ENCODE measurements around the gene PHF19. TPM values are rescaled to one million over a fixed set of nuclear protein-coding genes. Genes with fewer than 3 reads are reported as not detected.

PHF19 gene
- polyA plus RNA-seq, 1 of the 3 experiments (the other 2 are of a cell fraction): 33.4 TPM

DNA sequence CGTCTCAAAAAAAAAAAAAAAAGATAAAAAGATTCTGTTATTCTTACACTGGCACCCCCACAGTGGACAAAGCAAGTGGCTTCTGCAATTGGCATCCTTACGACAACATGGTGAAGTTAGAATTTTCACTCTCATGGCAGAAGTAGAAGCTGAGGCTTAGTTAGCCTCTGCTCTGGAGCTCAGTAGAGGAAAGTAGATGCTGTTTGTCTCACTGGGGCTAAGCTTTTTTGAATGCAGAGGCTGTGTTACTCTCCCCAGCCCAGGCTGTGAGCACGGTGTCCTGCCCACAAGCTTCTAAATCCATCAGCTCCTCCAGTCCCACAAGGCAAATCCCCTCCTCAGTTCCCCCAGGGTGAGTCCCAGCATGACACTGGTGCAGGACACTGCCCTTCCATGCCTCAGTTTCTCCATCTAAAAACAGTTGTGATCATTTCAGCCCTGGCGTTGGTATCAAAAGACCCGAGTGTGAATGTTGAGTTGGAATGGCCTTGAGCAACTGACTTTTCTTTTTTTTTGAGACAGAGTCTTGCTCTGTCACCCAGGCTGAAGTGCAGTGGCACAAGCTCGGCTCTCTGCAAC is 22.6 kb upstream of the PHF19 start:
- no peak overlapping the region for H3K4me3 ChIP-seq (ENCODE audit: low read depth in 2 of 2, low read length in 1 of 2)
- H3F3A ChIP-seq (replicated peaks; ENCODE audit: insufficient read depth): no peaks in the 10 kb centered on the region
- no peak overlapping the region for H3K4me2 ChIP-seq
- WGBS (ENCODE audit: low lambda C conversion rate): 88% methylated on average over 6 of the region's 6 CpGs
- H3K4me1 ChIP-seq (ENCODE audit: control insufficient read depth in 1 of 2, insufficient read depth in 2 of 2, low read depth in 1 of 2, low read length in 1 of 2): no peaks in the 10 kb centered on the region; a peak in 1 of 4 replicates
- no peaks in the 10 kb centered on the region for H3K79me2 ChIP-seq (ENCODE audit: insufficient read depth)
- POLR2A ChIA-PET: no interaction called here
- CTCF ChIA-PET: interaction anchor here (0.6 to 1.3 kb wide), 2 partner anchors 21 to 386 kb away, joined by 3 read pairs; no protein-coding TSS in a partner anchor
- H3K27me3 ChIP-seq (ENCODE audit: insufficient read depth): no peaks in the 10 kb centered on the region
- no peak overlapping the region for H3K9ac ChIP-seq
- H2AFZ ChIP-seq (ENCODE audit: low read depth): no peak overlapping the region
- no peak for DNase-seq
- TF ChIP-seq RCOR1 (IDR thresholded peaks at IDR 0.05; ENCODE audit: low read length) (no peak), USF2 (IDR thresholded peaks at IDR 0.05; ENCODE audit: borderline replicate concordance, low read depth, low read length) (no peak), YY1 (IDR thresholded peaks at IDR 0.05; ENCODE audit: low read depth) (no peak), RAD21 (IDR thresholded peaks at IDR 0.05; ENCODE audit: low read length) (no peak), ELF1 (IDR thresholded peaks at IDR 0.05) (no peak)
- TF ChIP-seq, protein P1, sequence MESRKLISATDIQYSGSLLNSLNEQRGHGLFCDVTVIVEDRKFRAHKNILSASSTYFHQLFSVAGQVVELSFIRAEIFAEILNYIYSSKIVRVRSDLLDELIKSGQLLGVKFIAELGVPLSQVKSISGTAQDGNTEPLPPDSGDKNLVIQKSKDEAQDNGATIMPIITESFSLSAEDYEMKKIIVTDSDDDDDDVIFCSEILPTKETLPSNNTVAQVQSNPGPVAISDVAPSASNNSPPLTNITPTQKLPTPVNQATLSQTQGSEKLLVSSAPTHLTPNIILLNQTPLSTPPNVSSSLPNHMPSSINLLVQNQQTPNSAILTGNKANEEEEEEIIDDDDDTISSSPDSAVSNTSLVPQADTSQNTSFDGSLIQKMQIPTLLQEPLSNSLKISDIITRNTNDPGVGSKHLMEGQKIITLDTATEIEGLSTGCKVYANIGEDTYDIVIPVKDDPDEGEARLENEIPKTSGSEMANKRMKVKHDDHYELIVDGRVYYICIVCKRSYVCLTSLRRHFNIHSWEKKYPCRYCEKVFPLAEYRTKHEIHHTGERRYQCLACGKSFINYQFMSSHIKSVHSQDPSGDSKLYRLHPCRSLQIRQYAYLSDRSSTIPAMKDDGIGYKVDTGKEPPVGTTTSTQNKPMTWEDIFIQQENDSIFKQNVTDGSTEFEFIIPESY (IDR thresholded peaks at IDR 0.05; ENCODE audit: borderline replicate concordance, low read depth): no peak
- H3K9me2 ChIP-seq: no peaks in the 10 kb centered on the region
- H3K27ac ChIP-seq (ENCODE audit: low read depth in 2 of 2, low read length in 1 of 2): no peak overlapping the region
- no peaks in the 10 kb centered on the region for H3K36me3 ChIP-seq (replicated peaks in 1 of 2; ENCODE audit: control insufficient read depth in 1 of 2, insufficient read depth in 2 of 2, low read length in 1 of 2)
- no peaks in the 10 kb centered on the region for H3K9me3 ChIP-seq
- no peaks in the 10 kb centered on the region for H4K20me1 ChIP-seq (ENCODE audit: insufficient read depth)

DNA sequence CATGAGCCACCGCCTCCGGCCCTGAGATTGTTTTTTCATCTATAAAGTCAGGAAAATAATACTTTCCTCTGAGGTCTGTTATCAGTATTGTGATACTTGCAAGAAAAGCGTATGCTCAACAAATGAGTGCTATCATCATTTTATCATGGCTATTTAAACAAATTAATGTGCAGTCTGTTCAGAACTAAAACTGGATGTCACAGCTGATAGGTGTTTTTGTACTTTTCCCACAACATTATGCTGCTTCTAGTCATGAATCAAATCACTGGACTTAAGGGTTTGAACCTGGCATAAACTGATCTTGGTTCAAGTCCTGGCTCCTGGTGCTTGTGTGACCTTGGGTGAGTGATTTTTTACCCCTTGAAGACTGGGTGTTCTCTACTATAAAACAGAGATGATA is 21.4 kb upstream of the PHF19 start:
- H2AFZ ChIP-seq (ENCODE audit: low read depth): no peak overlapping the region
- H3F3A ChIP-seq (replicated peaks; ENCODE audit: insufficient read depth): no peaks in the 10 kb centered on the region
- 92% methylated on average over 3 of the region's 3 CpGs for WGBS (ENCODE audit: low lambda C conversion rate)
- no peaks in the 10 kb centered on the region for H3K27me3 ChIP-seq (ENCODE audit: insufficient read depth)
- H3K27ac ChIP-seq (ENCODE audit: low read depth in 2 of 2, low read length in 1 of 2): no peak overlapping the region
- H3K9me2 ChIP-seq: no peaks in the 10 kb centered on the region
- DNase-seq: no peak
- no peaks in the 10 kb centered on the region for H3K79me2 ChIP-seq (ENCODE audit: insufficient read depth)
- TF ChIP-seq GATA2 (CRISPR knock-in tag; IDR thresholded peaks at IDR 0.05) (peak; percentile 29), EP300 (IDR thresholded peaks at IDR 0.05; ENCODE audit: borderline replicate concordance in 1 of 2, low read depth in 1 of 2, low read length in 1 of 2) (no peak)
- H4K20me1 ChIP-seq (ENCODE audit: insufficient read depth): no peaks in the 10 kb centered on the region
- H3K4me2 ChIP-seq: no peak overlapping the region
- no peaks in the 10 kb centered on the region for H3K9me3 ChIP-seq
- no peaks in the 10 kb centered on the region; a peak in 1 of 4 replicates for H3K4me1 ChIP-seq (ENCODE audit: control insufficient read depth in 1 of 2, insufficient read depth in 2 of 2, low read depth in 1 of 2, low read length in 1 of 2)
- H3K4me3 ChIP-seq (ENCODE audit: low read depth in 2 of 2, low read length in 1 of 2): no peak overlapping the region
- ChIA-PET POLR2A (no interaction called here), CTCF (interaction anchor here (1.3 kb wide), 1 partner anchor 12 kb away, joined by 3 read pairs; no protein-coding TSS in a partner anchor)
- H3K36me3 ChIP-seq (replicated peaks in 1 of 2; ENCODE audit: control insufficient read depth in 1 of 2, insufficient read depth in 2 of 2, low read length in 1 of 2): no peaks in the 10 kb centered on the region
- H3K9ac ChIP-seq: no peak overlapping the region

DNA sequence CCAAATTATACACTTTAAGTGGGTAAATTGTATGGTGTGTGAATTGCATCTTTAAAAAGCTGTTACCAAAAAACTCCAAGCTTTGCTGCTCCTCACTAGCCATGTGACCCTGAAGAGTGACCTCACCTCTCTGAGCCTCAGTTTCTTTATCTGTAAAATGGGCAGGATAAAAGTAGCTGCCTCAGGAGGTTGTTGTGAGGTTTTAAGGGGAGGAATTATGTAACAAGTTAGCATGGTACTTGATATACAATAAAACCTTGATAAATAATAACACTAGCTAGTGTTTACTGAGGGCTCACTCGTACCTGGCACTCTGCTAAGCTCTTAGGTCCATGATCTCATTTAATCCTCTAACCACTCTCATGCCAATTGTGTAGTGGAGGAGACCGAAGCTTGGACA is 19.0 kb upstream of the PHF19 start:
- Histone ChIP-seq H3K79me2 (ENCODE audit: insufficient read depth) (no peaks in the 10 kb centered on the region), H3K4me3 (ENCODE audit: low read depth in 2 of 2, low read length in 1 of 2) (no peak overlapping the region), H3K9me2 (no peaks in the 10 kb centered on the region), H3K9me3 (no peaks in the 10 kb centered on the region), H3K27ac (ENCODE audit: low read depth in 2 of 2, low read length in 1 of 2) (no peak overlapping the region), H3K27me3 (ENCODE audit: insufficient read depth) (no peaks in the 10 kb centered on the region), H3F3A (replicated peaks; ENCODE audit: insufficient read depth) (peaks cover 11% of the 10 kb centered on the region), H2AFZ (ENCODE audit: low read depth) (no peak overlapping the region), H4K20me1 (ENCODE audit: insufficient read depth) (no peaks in the 10 kb centered on the region), H3K9ac (no peak overlapping the region), H3K4me2 (no peak overlapping the region), H3K4me1 (ENCODE audit: control insufficient read depth in 1 of 2, insufficient read depth in 2 of 2, low read depth in 1 of 2, low read length in 1 of 2) (no peaks in the 10 kb centered on the region; a peak in 1 of 4 replicates), H3K36me3 (replicated peaks in 1 of 2; ENCODE audit: control insufficient read depth in 1 of 2, insufficient read depth in 2 of 2, low read length in 1 of 2) (no peaks in the 10 kb centered on the region)
- DNase-seq: no peak
- 86% methylated on average over 2 of the region's 2 CpGs for WGBS (ENCODE audit: low lambda C conversion rate)
- CTCF ChIA-PET: interaction anchor here (1.0 to 1.4 kb wide), 2 partner anchors 10 to 12 kb away, joined by 3 to 4 read pairs; no protein-coding TSS in a partner anchor
- POLR2A ChIA-PET: no interaction called here
- TF ChIP-seq SIN3A (IDR thresholded peaks at IDR 0.05; ENCODE audit: borderline replicate concordance, low read depth, low read length) (no peak), POLR2AphosphoS5 (IDR thresholded peaks at IDR 0.05; ENCODE audit: low read depth, low read length) (no peak), YY1 (IDR thresholded peaks at IDR 0.05; ENCODE audit: low read depth) (no peak), EP300 (IDR thresholded peaks at IDR 0.05; ENCODE audit: borderline replicate concordance in 1 of 2, low read depth in 1 of 2, low read length in 1 of 2) (no peak), CTCF (IDR thresholded peaks at IDR 0.05) (no peak), MXI1 (IDR thresholded peaks at IDR 0.05; ENCODE audit: low read depth, low read length) (no peak), USF1 (IDR thresholded peaks at IDR 0.05; ENCODE audit: borderline replicate concordance, low read depth) (no peak), NFIC (IDR thresholded peaks at IDR 0.05; ENCODE audit: borderline replicate concordance) (no peak), FOXM1 (IDR thresholded peaks at IDR 0.05; ENCODE audit: low read depth) (no peak)
